Measurements from ENCODE around the gene CSMD2. TPM values are rescaled to one million over a fixed set of nuclear protein-coding genes. Genes with fewer than 3 reads are reported as not detected.

Gene CSMD2
- 6.3 and 7.2 TPM in 2 replicates for total RNA-seq

DNA sequence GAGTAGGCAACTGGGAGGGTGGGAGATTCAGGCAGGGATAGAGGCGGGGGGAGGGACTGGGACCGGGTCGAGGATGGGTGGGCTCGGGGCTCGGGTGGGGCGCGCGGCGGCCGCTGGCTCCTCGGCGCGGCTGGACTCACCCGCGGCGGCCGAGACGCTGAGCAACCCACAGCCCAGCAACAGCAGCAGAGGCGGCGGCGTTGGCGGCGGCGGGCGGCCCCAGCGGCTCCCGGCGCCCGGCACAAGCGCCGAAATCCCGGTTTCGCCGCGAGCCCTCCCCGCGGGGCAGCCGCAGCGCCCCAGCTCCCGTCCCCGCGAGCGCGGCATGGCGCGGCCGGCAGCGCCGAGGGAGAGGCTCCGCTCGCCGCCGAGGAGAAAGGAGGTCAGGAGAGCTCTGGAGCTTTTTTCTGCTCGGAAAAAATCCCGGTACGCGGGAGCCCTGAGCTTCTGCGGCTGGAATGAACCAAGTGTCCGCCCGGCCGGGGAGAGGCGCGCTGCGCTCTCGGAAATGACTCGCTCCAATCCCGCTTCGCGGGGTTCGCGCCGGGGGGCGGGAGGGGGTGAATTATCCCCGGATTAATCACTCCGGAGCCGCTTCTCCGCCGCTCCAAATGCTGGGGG is at the start of gene CSMD2:
Gene CSMD2 (minus strand): TSS at position 460 of the 621 bp plus-strand sequence. CDS start 133 bp downstream, at position 327.

DNA sequence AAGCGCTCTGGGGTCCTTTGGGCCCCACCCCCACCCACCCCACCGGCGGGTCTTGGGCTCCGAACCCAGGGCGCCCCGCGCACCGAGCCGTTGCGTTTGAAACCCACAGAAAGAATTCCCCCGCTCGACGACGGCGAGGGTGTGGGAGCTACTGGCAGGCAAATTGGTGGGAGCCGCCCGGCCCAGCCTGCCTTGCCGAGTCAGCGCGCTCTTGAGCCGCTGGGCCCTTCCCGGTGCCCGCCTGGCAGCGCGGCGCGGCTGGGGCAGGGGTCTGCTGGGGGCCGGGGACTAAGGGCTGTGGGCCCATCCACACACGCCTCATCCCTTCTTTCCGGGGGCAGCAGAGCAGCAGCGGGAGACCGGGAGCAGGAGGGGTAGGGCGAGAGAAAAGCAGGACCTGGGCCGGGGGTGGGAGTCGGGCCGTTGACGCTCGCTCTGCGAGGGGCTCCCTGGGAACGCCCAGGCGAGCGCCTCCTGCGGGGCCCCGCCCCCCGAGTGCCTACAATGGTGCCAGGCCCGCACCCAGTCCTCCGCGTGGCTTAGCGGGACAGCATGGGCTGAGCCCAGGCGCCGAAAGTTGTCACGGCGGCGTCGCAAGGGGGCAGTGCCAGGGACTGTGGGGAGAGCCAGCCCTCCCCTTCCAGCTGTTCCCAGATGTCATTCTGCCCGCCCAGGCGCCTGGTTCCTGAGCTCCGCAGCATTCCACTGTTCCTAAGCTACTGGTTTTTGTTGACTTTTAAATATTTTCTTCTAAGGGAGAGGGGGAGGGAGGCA is 12.0 kb upstream of the CSMD2 start, which contains the start of gene C1orf94:
Gene C1orf94 (plus strand): TSS at position 78 of the 774 bp plus-strand sequence. CDS start 883 bp downstream, outside the sequence.

DNA sequence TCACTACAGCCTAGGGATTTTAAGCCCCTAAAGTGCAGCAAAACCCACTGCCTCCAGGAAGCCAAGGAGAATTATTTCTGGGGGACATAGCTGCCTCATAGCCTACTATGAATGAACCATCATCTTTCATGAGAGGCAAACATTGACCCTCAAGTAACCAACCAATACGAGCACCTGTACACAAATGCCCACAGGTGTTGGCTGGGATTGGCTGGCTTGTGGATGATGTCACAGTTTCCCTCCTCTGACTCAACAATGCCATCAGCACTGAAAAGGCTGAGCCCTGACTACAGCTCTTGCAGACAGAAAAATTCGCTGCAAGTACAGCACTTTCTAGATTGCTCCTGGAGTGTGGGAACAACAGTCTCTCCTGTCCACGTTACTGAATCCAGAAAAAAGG is 301.3 kb downstream of the CSMD2 start, which contains the start of gene HMGB4:
Gene HMGB4 (plus strand): TSS at position 301 of the 400 bp plus-strand sequence. CDS start 113 bp downstream, outside the sequence.

DNA sequence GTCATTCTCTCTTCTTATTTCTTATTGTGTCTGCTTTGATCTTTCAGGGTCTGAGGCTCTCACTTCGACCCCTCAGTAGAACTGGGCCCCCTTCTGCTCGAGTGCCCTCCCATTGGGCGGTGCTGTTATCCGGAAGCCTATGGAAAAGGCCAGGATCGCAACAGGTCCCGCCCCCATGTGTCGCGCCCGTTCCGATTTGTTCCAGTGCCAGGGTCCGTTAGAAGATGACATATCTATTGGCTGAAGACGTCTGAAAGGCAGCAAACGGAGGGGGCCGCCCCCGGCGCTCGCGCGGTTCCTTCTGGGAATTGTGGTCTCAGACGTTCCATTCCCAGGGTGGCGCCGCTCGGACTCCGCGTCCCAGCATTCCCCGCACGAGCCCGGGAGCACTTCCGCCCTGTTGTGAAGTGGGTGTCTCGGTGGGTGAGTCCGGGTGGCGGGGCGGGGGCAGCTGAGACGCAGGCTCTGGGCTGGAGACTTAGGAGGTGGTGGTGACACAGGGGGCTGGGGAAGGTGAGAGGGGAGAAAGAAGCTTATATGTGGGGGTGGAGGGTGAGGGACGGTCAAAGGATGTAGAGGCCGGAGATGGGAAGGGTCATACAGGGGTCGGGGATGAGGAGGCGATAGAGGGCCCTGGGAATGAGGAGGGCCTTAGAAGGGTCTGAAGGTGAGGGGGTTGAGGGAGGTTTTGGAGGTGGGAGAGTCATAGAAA is 692.6 kb downstream of the CSMD2 start, which contains the start of gene ZSCAN20:
Gene ZSCAN20 (plus strand): TSS at position 377 of the 712 bp plus-strand sequence. CDS start 6,644 bp downstream, outside the sequence.

Small RNA genes lying within 50 kb of the gene (small RNA-seq; reads per million reads assigned to genes)
- not detected for gene RNA5SP42

Other genes starting within 250 kb of the CSMD2 start
- under 0.01 TPM in 1 of 2 replicates, not detected in the other for gene C1orf94, start 11.7 kb upstream of the CSMD2 start, total RNA-seq

All from hair follicle dermal papilla cell (primary cell).